Measurements from ENCODE around the gene RNU2-63P. TPM values are rescaled to one million over a fixed set of nuclear protein-coding genes. Genes with fewer than 3 reads are reported as not detected.

RNU2-63P gene
- 800 TPM in 1 of 2 replicates, not detected in the other for total RNA-seq

DNA sequence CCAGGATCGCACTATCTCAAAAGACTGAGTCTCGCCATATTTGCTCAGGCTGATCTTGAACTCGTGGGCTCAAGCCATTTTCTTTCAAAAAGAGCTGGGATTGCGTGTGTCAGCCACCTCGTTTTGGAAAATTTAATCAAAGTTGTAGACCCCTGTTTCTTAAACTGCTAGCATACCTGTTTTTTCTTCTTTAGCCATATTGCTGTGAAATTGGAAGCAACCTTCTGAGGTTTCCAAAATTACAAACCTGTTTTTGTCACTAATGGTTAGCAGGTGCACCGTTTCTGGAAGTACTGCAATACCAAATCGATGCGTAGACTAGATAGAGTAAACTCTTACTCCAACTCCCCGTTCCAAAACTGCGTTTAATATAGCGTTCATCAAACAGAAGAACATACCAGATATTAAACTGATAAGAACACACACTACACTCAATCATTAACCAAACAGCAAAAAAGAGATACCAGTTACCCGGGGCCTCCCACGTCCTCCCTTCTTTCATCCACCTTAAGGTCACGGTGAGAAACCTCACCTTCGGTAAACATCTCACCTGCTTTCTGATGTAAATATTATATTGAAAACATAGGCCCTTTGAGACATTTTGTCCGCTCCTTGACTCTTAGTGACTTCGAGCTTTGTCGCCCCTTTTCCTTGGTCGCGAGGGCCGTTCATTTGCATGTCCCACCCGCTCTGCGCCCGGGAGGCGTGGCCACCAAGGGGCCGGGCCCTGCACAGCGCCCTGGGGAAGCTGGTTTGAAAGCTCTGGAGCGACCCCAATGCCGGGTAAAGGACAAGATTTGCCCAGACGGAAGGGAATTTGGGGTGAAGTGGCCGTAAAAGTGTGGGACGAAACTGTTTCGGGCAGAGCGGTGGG, at the start of gene RNU2-63P:
Gene RNU2-63P (minus strand): TSS at position 462 of the 874 bp plus-strand sequence.

DNA sequence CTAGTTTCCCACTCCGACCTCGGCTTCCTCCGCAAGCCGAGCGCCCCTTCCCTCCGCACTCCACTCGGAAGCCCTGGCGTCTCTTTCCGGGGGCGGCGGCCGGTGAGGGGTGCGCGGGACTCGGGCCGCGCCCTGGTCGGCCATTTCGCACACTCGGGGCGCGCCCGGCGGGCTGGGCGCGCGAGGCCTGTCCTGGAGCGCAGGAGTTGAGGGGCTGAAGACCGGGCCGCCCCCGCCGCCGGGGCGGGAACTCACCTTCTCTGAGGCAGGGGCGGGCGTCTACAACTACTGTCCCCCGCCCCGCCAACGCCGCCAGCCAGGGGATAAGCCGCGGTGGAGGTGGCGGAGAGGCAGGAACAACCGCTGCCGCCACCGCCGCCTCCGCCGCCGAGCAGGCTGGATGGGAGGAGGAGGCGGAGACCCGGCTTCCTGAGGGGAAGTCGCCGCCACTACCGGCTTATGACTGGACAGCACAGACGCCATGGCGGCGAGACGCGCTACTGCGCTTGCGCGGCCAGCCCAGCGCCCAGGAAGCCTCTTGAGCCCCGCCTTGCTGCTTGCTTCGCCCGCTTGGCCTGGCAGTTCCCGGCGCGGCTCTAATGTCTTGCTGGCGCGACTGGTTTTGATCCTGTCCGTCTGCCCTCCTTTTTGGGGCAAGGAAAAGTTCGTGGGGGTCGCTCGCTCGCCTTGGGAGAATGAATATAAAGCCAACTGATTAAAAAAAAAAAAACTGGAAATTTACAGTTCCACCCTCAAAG, 39.2 kb upstream of the RNU2-63P start, which contains the start of gene KRCC1:
Gene KRCC1 (minus strand): TSS at position 413 of the 758 bp plus-strand sequence. CDS start 27,220 bp downstream, outside the sequence.

Small RNA genes lying within 50 kb of the gene (small RNA-seq; reads per million reads assigned to genes)
- 212 reads per million, percentile 99 among the genes with 10 or more reads in this experiment for gene RNU2-63P

Other genes with a start within 250 kb of the RNU2-63P start
- gene RGPD2, start 190.8 kb downstream of the RNU2-63P start, total RNA-seq = 0.98 and 2.0 TPM in 2 replicates
- 17.5 and 26.3 TPM in 2 replicates for gene KRCC1, start 39.2 kb upstream of the RNU2-63P start, total RNA-seq
- gene SMYD1, start 51.3 kb upstream of the RNU2-63P start, total RNA-seq = not detected in 2 replicates
- not detected in 2 replicates for gene FABP1, start 111.5 kb upstream of the RNU2-63P start, total RNA-seq
- 17.1 and 29.4 TPM in 2 replicates for gene THNSL2, start 153.8 kb upstream of the RNU2-63P start, total RNA-seq